Caco-2 (cell line): Measurements from ENCODE around the gene C19orf73. TPM values are rescaled to one million over a fixed set of nuclear protein-coding genes. Genes with fewer than 3 reads are reported as not detected.

Experiments
- BruUV-seq: library from RNA; stranded (reverse); fragments of 400-500 nt; replicated peaks from 2 replicates; lab custom pipeline; 2021; lab: Mats Ljungman, UMichigan
- CTCF ChIA-PET: fragments of 300-600 bp; sonication (Branson Sonifier 250); formaldehyde crosslinking; loops from one replicate; lab custom pipeline; 2022; ENCODE audit warnings: antibody characterized with exemption; lab: Charles Lee
- POLR2A ChIA-PET: fragments of 300-600 bp; sonication (Branson Sonifier 250); formaldehyde crosslinking; loops from one replicate; lab custom pipeline; 2022; ENCODE audit warnings: antibody characterized with exemption; lab: Charles Lee
- DNase-seq, 2 experiments: peaks; one replicate each; pipeline versions ENCODE4 v3.0.0 to v3.0.0-alpha.2; 2020 to 2022
- H3K27me3 ChIP-seq: replicated peaks from 2 replicates; pipeline ENCODE4 v1.6.0; 2011; ENCODE audit warnings: low read length; ENCODE audit not compliant: control insufficient read depth, insufficient read depth
- H3K36me3 ChIP-seq: 2 replicates; pipeline ENCODE4 v1.5.1; 2011; ENCODE audit warnings: low read length; ENCODE audit not compliant: control insufficient read depth, insufficient read depth
- H3K4me1 ChIP-seq: fragments of 250-450 bp; sonication (Bioruptor Pico); 2 replicates; pipeline ENCODE4 v1.5.1; 2020; ENCODE audit warnings: mild to moderate bottlenecking
- H3K4me3 ChIP-seq: 2 replicates; pipeline ENCODE4 v1.5.1; 2011; ENCODE audit warnings: low read depth, mild to moderate bottlenecking, control low read depth, low read length
- H3K9me3 ChIP-seq: fragments of 250-450 bp; sonication (Bioruptor Pico); 2 replicates; pipeline ENCODE4 v1.5.1; 2020; ENCODE audit warnings: mild to moderate bottlenecking, moderate library complexity
- H3K27ac Mint-ChIP-seq: one replicate; pipeline ENCODE4 v1.8.0; 2022; ENCODE audit warnings: mixed read lengths; ENCODE audit not compliant: unreplicated experiment
- H3K27me3 Mint-ChIP-seq: one replicate; pipeline ENCODE4 v1.8.0; 2022; ENCODE audit warnings: mixed read lengths; ENCODE audit not compliant: insufficient read depth, unreplicated experiment
- H3K36me3 Mint-ChIP-seq: one replicate; pipeline ENCODE4 v1.8.0; 2022; ENCODE audit warnings: mild to moderate bottlenecking, mixed read lengths; ENCODE audit not compliant: insufficient read depth, unreplicated experiment
- H3K4me1 Mint-ChIP-seq: one replicate; pipeline ENCODE4 v1.8.0; 2022; ENCODE audit warnings: low read depth, mixed read lengths; ENCODE audit not compliant: unreplicated experiment
- H3K4me3 Mint-ChIP-seq: one replicate; pipeline ENCODE4 v1.8.0; 2022; ENCODE audit warnings: mild to moderate bottlenecking, moderate library complexity, mixed read lengths; ENCODE audit not compliant: unreplicated experiment
- H3K9me3 Mint-ChIP-seq: one replicate; pipeline ENCODE4 v1.8.0; 2022; ENCODE audit warnings: mixed read lengths; ENCODE audit not compliant: unreplicated experiment
- CTCF ChIP-seq, 2 experiments: fragments of 200-600 bp in 1 of 2; IDR thresholded peaks; 1 replicate in 1 of 2; 2 replicates in 1 of 2; pipeline versions ENCODE4 v1.5.1 to v1.8.0; 2011 to 2022; ENCODE audit warnings: antibody characterized with exemption in 1 of 2, control low read depth in 1 of 2, inconsistent platforms in 1 of 2, low read depth in 1 of 2, low read length in 1 of 2, mild to moderate bottlenecking in 1 of 2, moderate library complexity in 1 of 2; ENCODE audit not compliant: insufficient read depth in 1 of 2, severe bottlenecking in 1 of 2, unreplicated experiment in 1 of 2
- intact Hi-C: fragments of 100-400 bp; cut with micrococcal nuclease; formaldehyde crosslinking; loops from one replicate; pipeline ENCODE4 v1.10.0; 2022; ENCODE audit not compliant: unreplicated experiment
- total RNA-seq: library from RNA; stranded (reverse); gene quantifications from 2 replicates; pipeline ENCODE4 v1.2.3, GENCODE V29; 2022

The C19orf73 gene
- total RNA-seq, 1 experiment from 2014 or later: 1.7 TPM

- Mint-ChIP-seq H3K27me3 (peaks cover 3% of the 10 kb centered on the region), H3K36me3 (peaks cover 12% of the 10 kb centered on the region), H3K27ac (no peak overlapping the region), H3K4me1 (peaks cover 31% of the 10 kb centered on the region), H3K4me3 (no peak overlapping the region), H3K9me3 (no peaks in the 10 kb centered on the region)
- TF ChIP-seq CTCF (IDR thresholded peaks at IDR 0.05; ENCODE audit: insufficient read depth in 1 of 2, low read depth in 1 of 2, low read length in 1 of 2, severe bottlenecking in 1 of 2, unreplicated experiment in 1 of 2): no peak
- BruUV-seq: no TSS peak
- Histone ChIP-seq H3K9me3 (no peaks in the 10 kb centered on the region), H3K36me3 (no peaks in the 10 kb centered on the region), H3K27me3 (no peaks in the 10 kb centered on the region), H3K4me3 (no peak overlapping the region), H3K4me1 (0 out of 2 replicates have a peak, but pooled peaks cover 11% of the 10 kb centered on the region)
- intact Hi-C loops: no loop called here
- ChIA-PET CTCF (interaction anchor here (0.7 kb wide), 1 partner anchor 886 kb away, joined by 4 read pairs; no protein-coding TSS in a partner anchor), POLR2A (interaction anchor here (0.8 kb wide), 1 partner anchor 12 kb away, joined by 3 read pairs; no protein-coding TSS in a partner anchor)
- no peak for DNase-seq
Measured at GRCh38 chr19:49160450-49161189, 41.7 kb upstream of the C19orf73 start.

GRCh38 chr19:49157445-49158224 lies 38.7 kb upstream of the C19orf73 start, which contains the start of gene TRPM4:
Gene TRPM4, plus strand, starts transcription at chr19:49157792. Its CDS starts 75 bp downstream, at chr19:49157867.
- H3K4me1 Mint-ChIP-seq: peaks cover 31% of the 10 kb centered on the region
- Histone ChIP-seq H3K4me1 (0 out of 2 replicates have a peak, but pooled peaks cover 11% of the 10 kb centered on the region), H3K36me3 (no peaks in the 10 kb centered on the region), H3K9me3 (no peaks in the 10 kb centered on the region), H3K27me3 (no peaks in the 10 kb centered on the region), H3K4me3 (peak within 1 kb of the TSS; percentile 89)
- H3K4me3 Mint-ChIP-seq: peak within 1 kb of the TSS; percentile 86
- BruUV-seq: no TSS peak
- H3K9me3 Mint-ChIP-seq: peaks cover 13% of the 10 kb centered on the region
- peaks cover 20% of the 10 kb centered on the region for H3K36me3 Mint-ChIP-seq
- peaks cover 3% of the 10 kb centered on the region for H3K27me3 Mint-ChIP-seq
- no peak for TF ChIP-seq CTCF (IDR thresholded peaks at IDR 0.05; ENCODE audit: insufficient read depth in 1 of 2, low read depth in 1 of 2, low read length in 1 of 2, severe bottlenecking in 1 of 2, unreplicated experiment in 1 of 2)
- CTCF ChIA-PET: no interaction called here
- peak within 1 kb of the TSS; percentile 53 for H3K27ac Mint-ChIP-seq
- DNase-seq: peak; percentile 95 to 98
- intact Hi-C loops: loop anchor here (1.0 kb wide), 1 partner anchor 8 kb away; no protein-coding TSS in a partner anchor
- POLR2A ChIA-PET: no interaction called here

- Mint-ChIP-seq H3K27me3 (peaks cover 3% of the 10 kb centered on the region), H3K9me3 (peaks cover 13% of the 10 kb centered on the region), H3K4me1 (peaks cover 38% of the 10 kb centered on the region), H3K36me3 (peaks cover 30% of the 10 kb centered on the region), H3K27ac (no peak overlapping the region), H3K4me3 (no peak overlapping the region)
- DNase-seq: no peak
- intact Hi-C loops: no loop called here
- no peak for TF ChIP-seq CTCF (IDR thresholded peaks at IDR 0.05; ENCODE audit: insufficient read depth in 1 of 2, low read depth in 1 of 2, low read length in 1 of 2, severe bottlenecking in 1 of 2, unreplicated experiment in 1 of 2)
- Histone ChIP-seq H3K4me1 (peaks cover 15% of the 10 kb centered on the region; the same call in 1 of the 2 replicates), H3K9me3 (no peaks in the 10 kb centered on the region), H3K4me3 (no peak overlapping the region), H3K36me3 (no peaks in the 10 kb centered on the region), H3K27me3 (no peaks in the 10 kb centered on the region)
- BruUV-seq: no TSS peak
- CTCF ChIA-PET: no interaction called here
- POLR2A ChIA-PET: no interaction called here
Measured at GRCh38 chr19:49155820-49156346, 36.9 kb upstream of the C19orf73 start.
